ENCODE results near the gene DYSF. TPM values are rescaled to one million over a fixed set of nuclear protein-coding genes. Genes with fewer than 3 reads are reported as not detected.
A peak's percentile ranks its signal among the peaks of the same experiment; 100 is the strongest.

Gene DYSF
- total RNA-seq, 1 experiment from 2014 or later, result 0.31 TPM

DNA sequence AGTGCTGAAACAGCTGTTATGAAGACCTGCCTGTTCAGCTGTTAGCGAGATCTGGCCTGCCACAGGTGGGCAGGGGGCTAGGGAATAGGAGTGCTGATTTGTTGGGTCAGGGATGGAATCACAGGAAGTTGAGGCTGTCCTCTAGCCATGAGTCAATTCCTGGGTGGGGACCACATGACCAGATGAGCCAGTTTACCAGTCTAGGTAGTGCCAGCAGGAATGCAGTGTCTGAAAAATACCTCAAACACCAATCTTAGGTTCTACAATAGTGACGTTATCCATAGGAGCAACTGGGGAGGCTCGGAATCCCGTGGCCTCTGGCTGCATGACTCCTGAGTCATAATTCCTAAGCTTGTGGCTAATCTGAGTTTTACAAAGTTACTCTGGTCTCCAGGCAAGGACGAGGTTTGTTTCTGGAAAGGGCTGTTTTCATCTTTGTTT, 44.9 kb downstream of the DYSF start:
- ATAC-seq, result peak; percentile 66; the same call in 1 of the 2 replicates
- DNase-seq (ENCODE audit: low read depth, low spot score), result peak; percentile 76
- no peak overlapping the region for H3K27ac ChIP-seq (ENCODE audit: low read length)
- H3K27me3 ChIP-seq (ENCODE audit: control insufficient read depth, insufficient read depth, low read length), result no peaks in the 10 kb centered on the region
- no peaks in the 10 kb centered on the region for H3K36me3 ChIP-seq (ENCODE audit: control insufficient read depth, insufficient read depth, low read length)
- no TSS peak for BruUV-seq (replicated peaks)
- in situ Hi-C loops (cut with HindIII; ENCODE audit: low pct_unique_long_range_greater_than_20kb, low sequenced_read_pairs), result no loop called here
- POLR2A ChIA-PET, result interaction anchor here (0.6 kb wide), 1 partner anchor 136 kb away, joined by 3 read pairs; no protein-coding TSS in a partner anchor
- H3K4me1 ChIP-seq (ENCODE audit: control insufficient read depth, insufficient read depth, low read length), result no peaks in the 10 kb centered on the region
- no peak overlapping the region for H3K4me3 ChIP-seq (ENCODE audit: low read depth in 2 of 2, low read length in 2 of 2)
- no peaks in the 10 kb centered on the region for H3K9me3 ChIP-seq (ENCODE audit: control insufficient read depth, insufficient read depth, low read depth, low read length)
- CTCF ChIA-PET, result interaction anchor here (0.6 kb wide), 1 partner anchor 167 kb away, joined by 6 read pairs; the partner anchor contains the start of gene ZNF638
- intact Hi-C loops (cut with micrococcal nuclease; ENCODE audit: unreplicated experiment), result no loop called here
- TF ChIP-seq SIN3A (IDR thresholded peaks at IDR 0.05; ENCODE audit: borderline replicate concordance, insufficient read depth, low read depth, low read length), result no peak
- TF ChIP-seq, protein P1, sequence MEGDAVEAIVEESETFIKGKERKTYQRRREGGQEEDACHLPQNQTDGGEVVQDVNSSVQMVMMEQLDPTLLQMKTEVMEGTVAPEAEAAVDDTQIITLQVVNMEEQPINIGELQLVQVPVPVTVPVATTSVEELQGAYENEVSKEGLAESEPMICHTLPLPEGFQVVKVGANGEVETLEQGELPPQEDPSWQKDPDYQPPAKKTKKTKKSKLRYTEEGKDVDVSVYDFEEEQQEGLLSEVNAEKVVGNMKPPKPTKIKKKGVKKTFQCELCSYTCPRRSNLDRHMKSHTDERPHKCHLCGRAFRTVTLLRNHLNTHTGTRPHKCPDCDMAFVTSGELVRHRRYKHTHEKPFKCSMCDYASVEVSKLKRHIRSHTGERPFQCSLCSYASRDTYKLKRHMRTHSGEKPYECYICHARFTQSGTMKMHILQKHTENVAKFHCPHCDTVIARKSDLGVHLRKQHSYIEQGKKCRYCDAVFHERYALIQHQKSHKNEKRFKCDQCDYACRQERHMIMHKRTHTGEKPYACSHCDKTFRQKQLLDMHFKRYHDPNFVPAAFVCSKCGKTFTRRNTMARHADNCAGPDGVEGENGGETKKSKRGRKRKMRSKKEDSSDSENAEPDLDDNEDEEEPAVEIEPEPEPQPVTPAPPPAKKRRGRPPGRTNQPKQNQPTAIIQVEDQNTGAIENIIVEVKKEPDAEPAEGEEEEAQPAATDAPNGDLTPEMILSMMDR (IDR thresholded peaks at IDR 0.05), result no peak
- TF ChIP-seq POLR2AphosphoS5 (IDR thresholded peaks at IDR 0.05; ENCODE audit: low read depth, low read length), result no peak
- no peak for TF ChIP-seq TCF7L2 (IDR thresholded peaks at IDR 0.05; ENCODE audit: low read depth, low read length)
- TF ChIP-seq, protein P2, sequence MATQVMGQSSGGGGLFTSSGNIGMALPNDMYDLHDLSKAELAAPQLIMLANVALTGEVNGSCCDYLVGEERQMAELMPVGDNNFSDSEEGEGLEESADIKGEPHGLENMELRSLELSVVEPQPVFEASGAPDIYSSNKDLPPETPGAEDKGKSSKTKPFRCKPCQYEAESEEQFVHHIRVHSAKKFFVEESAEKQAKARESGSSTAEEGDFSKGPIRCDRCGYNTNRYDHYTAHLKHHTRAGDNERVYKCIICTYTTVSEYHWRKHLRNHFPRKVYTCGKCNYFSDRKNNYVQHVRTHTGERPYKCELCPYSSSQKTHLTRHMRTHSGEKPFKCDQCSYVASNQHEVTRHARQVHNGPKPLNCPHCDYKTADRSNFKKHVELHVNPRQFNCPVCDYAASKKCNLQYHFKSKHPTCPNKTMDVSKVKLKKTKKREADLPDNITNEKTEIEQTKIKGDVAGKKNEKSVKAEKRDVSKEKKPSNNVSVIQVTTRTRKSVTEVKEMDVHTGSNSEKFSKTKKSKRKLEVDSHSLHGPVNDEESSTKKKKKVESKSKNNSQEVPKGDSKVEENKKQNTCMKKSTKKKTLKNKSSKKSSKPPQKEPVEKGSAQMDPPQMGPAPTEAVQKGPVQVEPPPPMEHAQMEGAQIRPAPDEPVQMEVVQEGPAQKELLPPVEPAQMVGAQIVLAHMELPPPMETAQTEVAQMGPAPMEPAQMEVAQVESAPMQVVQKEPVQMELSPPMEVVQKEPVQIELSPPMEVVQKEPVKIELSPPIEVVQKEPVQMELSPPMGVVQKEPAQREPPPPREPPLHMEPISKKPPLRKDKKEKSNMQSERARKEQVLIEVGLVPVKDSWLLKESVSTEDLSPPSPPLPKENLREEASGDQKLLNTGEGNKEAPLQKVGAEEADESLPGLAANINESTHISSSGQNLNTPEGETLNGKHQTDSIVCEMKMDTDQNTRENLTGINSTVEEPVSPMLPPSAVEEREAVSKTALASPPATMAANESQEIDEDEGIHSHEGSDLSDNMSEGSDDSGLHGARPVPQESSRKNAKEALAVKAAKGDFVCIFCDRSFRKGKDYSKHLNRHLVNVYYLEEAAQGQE (IDR thresholded peaks at IDR 0.05; ENCODE audit: insufficient read depth in 1 of 2, low read depth in 2 of 2, low read length in 1 of 2), result no peak

DNA sequence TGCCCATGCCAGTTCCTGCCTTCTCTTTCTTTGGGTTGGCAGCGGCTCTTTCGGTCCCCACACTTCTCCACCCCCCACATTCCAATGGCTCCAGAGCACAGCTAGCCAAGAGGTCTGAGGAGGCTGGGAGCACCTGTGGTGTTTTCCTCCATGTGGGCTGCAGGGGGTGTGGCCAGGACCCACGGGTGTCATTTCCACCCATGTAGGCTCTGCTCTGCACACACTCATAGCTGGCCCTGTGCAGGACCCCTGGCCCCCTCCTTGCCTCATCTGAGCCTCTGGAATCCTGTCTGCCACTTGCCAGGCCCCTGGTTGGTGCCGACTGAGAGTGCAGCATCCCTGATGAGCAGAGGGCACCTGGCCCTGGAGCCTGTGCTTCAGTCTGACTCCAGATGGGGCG, 46.3 kb downstream of the DYSF start:
- in situ Hi-C loops (cut with HindIII; ENCODE audit: low pct_unique_long_range_greater_than_20kb, low sequenced_read_pairs) (no loop called here), intact Hi-C loops (cut with micrococcal nuclease; ENCODE audit: unreplicated experiment) (no loop called here)
- H3K27ac ChIP-seq (ENCODE audit: low read length), result no peak overlapping the region
- ChIA-PET CTCF (interaction anchor here (0.6 kb wide), 1 partner anchor 168 kb away, joined by 7 read pairs; the partner anchor contains the start of gene ZNF638), POLR2A (no interaction called here)
- H3K4me3 ChIP-seq (ENCODE audit: low read depth in 2 of 2, low read length in 2 of 2), result no peak overlapping the region
- ATAC-seq, result no peak
- no peaks in the 10 kb centered on the region for H3K4me1 ChIP-seq (ENCODE audit: control insufficient read depth, insufficient read depth, low read length)
- no peaks in the 10 kb centered on the region for H3K36me3 ChIP-seq (ENCODE audit: control insufficient read depth, insufficient read depth, low read length)
- TF ChIP-seq TCF7L2 (IDR thresholded peaks at IDR 0.05; ENCODE audit: low read depth, low read length) (no peak), SIN3A (IDR thresholded peaks at IDR 0.05; ENCODE audit: borderline replicate concordance, insufficient read depth, low read depth, low read length) (no peak), POLR2AphosphoS5 (IDR thresholded peaks at IDR 0.05; ENCODE audit: low read depth, low read length) (no peak)
- TF ChIP-seq, protein P2 (IDR thresholded peaks at IDR 0.05; ENCODE audit: insufficient read depth in 1 of 2, low read depth in 2 of 2, low read length in 1 of 2), result no peak
- TF ChIP-seq, protein P1 (IDR thresholded peaks at IDR 0.05), result no peak
- no peaks in the 10 kb centered on the region for H3K9me3 ChIP-seq (ENCODE audit: control insufficient read depth, insufficient read depth, low read depth, low read length)
- H3K27me3 ChIP-seq (ENCODE audit: control insufficient read depth, insufficient read depth, low read length), result no peaks in the 10 kb centered on the region
- no TSS peak for BruUV-seq (replicated peaks)
- no peak for DNase-seq (ENCODE audit: low read depth, low spot score)
